Measurements from ENCODE around the gene YKT6.
"Not testable (repeated sequence)": the region's sequence is repeated elsewhere in the genome, so short reads cannot be mapped to it uniquely, and the experiment has no call there.

Gene YKT6

GRCh38 chr7:44172803-44173424 lies 27.9 kb upstream of the YKT6 start:
- DNase-seq = peak; percentile 5

GRCh38 chr7:44173911-44174693 lies 26.7 kb upstream of the YKT6 start:
- no peak for DNase-seq

- not testable (repeated sequence) for DNase-seq
Measured at GRCh38 chr7:44174694-44174948, 26.2 kb upstream of the YKT6 start.

- no peak for DNase-seq
Measured at GRCh38 chr7:44175730-44176129, 25.0 kb upstream of the YKT6 start.

GRCh38 chr7:44176486-44176885 lies 24.3 kb upstream of the YKT6 start:
- no peak for DNase-seq

- peak; percentile 18 for DNase-seq
Measured at GRCh38 chr7:44177570-44178131, 23.1 kb upstream of the YKT6 start.

GRCh38 chr7:44180631-44181030 lies 20.1 kb upstream of the YKT6 start:
- peak; percentile 8 for DNase-seq

- DNase-seq = no peak
Measured at GRCh38 chr7:44182827-44183226, 18.0 kb upstream of the YKT6 start.

GRCh38 chr7:44183386-44183785 lies 17.4 kb upstream of the YKT6 start:
- peak; percentile 51 for DNase-seq

GRCh38 chr7:44184206-44184872 lies 16.4 kb upstream of the YKT6 start:
- DNase-seq = peak; percentile 56

- no peak for DNase-seq
Measured at GRCh38 chr7:44184873-44185446, 15.8 kb upstream of the YKT6 start.

- no peak for DNase-seq
Measured at GRCh38 chr7:44185729-44186128, 15.0 kb upstream of the YKT6 start.

- DNase-seq = no peak
Measured at GRCh38 chr7:44186736-44187135, 14.0 kb upstream of the YKT6 start.

- DNase-seq = no peak
Measured at GRCh38 chr7:44187636-44188416, 13.0 kb upstream of the YKT6 start.

- no peak for DNase-seq
Measured at GRCh38 chr7:44188480-44189225, 12.1 kb upstream of the YKT6 start.

GRCh38 chr7:44189286-44189992 lies 11.3 kb upstream of the YKT6 start, which contains the start of gene GCK:
Gene GCK, minus strand, starts transcription at chr7:44189439. Its CDS starts 486 bp downstream, at chr7:44188953.
- DNase-seq = no peak

GRCh38 chr7:44189993-44190872 lies 10.5 kb upstream of the YKT6 start:
- no peak for DNase-seq

GRCh38 chr7:44191171-44191570 lies 9.6 kb upstream of the YKT6 start:
- DNase-seq = no peak

- DNase-seq = no peak
Measured at GRCh38 chr7:44193011-44193802, 7.6 kb upstream of the YKT6 start.

All from right hindlimb (tissue), 1 donor.